IgD-negative memory B cell (primary cell): ENCODE measurements around the gene RBFOX2. TPM values are rescaled to one million over a fixed set of nuclear protein-coding genes. Genes with fewer than 3 reads are reported as not detected.

Experiments used
- H3K27ac Mint-ChIP-seq, 3 donors: one replicate each; pipeline ENCODE4 v1.8.0; 2020 to 2022; ENCODE audit warnings: mild to moderate bottlenecking in 3 of 3, mixed read lengths in 3 of 3, moderate library complexity in 1 of 3
- H3K27me3 Mint-ChIP-seq: one replicate; pipeline ENCODE4 v1.8.0; 2021; ENCODE audit warnings: mixed read lengths
- H3K36me3 Mint-ChIP-seq: one replicate; pipeline ENCODE4 v1.8.0; 2020; ENCODE audit warnings: mild to moderate bottlenecking, mixed read lengths
- H3K4me1 Mint-ChIP-seq, 3 donors: one replicate each; pipeline ENCODE4 v1.8.0; 2020 to 2022; ENCODE audit warnings: mixed read lengths in 3 of 3, mild to moderate bottlenecking in 1 of 3
- H3K4me3 Mint-ChIP-seq, 4 donors: one replicate each; pipeline ENCODE4 v1.8.0; 2020 to 2022; ENCODE audit warnings: mild to moderate bottlenecking in 4 of 4, mixed read lengths in 4 of 4, moderate library complexity in 3 of 4
- H3K9me3 Mint-ChIP-seq, 3 donors: one replicate each; pipeline ENCODE4 v1.8.0; 2020 to 2021; ENCODE audit warnings: mixed read lengths in 3 of 3, mild to moderate bottlenecking in 1 of 3
- polyA plus RNA-seq: library from polyadenylated mRNA; unstranded; fragments of 300-500 nt; fragmentation: Illumina TruSeq; gene quantifications from one replicate; pipeline ENCODE4 v1.2.3, GENCODE V29; 2021

RBFOX2 gene
- polyA plus RNA-seq, 1 donor from 2014 or later = not detected

DNA sequence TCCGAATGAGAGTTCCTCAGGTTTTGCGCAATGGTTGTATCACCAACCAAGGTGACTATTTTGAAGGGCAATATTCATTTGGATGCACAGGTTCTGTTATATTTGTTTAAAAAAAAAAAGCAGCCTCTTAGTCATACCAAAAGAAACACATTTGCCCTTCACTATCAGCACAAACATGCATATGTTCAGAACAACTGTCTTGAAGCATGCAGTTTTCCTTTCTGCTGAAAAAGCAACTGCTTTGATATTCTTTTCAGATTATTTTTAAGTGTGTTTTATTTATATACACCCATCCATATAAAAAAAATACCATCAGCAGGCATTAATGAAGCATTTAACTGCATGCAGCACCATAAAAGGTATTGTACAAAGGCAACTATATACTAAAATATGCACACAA lies 67.8 kb downstream of the RBFOX2 start:
- Mint-ChIP-seq H3K36me3 (no peaks in the 10 kb centered on the region), H3K4me3 (no peak overlapping the region), H3K27ac (no peak overlapping the region), H3K27me3 (peaks cover 13% of the 10 kb centered on the region), H3K4me1 (no peaks in the 10 kb centered on the region), H3K9me3 (no peaks in the 10 kb centered on the region)

GRCh38 chr22:35959121-35959800 lies 69.4 kb downstream of the RBFOX2 start:
- no peak overlapping the region for H3K4me3 Mint-ChIP-seq
- H3K36me3 Mint-ChIP-seq = no peaks in the 10 kb centered on the region
- no peak overlapping the region for H3K27ac Mint-ChIP-seq
- no peaks in the 10 kb centered on the region for H3K9me3 Mint-ChIP-seq
- peaks cover 13% of the 10 kb centered on the region for H3K27me3 Mint-ChIP-seq
- H3K4me1 Mint-ChIP-seq = no peaks in the 10 kb centered on the region

DNA sequence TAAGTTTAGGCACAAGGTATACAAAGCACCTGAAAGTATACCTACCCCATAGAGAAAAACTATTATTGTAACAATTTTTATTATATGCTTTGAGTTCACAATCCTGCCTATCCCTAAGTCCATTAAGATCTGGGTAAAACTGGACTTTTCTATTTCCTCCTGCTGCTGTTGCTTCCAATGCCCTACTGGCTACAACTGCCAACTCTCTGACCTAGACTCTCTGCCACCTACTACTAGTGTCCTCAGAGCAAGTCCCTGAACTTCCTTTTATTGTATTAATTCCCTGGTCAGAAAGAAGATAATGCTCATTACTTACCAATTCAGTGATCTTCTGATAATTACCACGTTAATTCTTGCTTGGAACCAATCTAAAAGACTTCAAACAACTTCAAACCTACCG lies 70.3 kb downstream of the RBFOX2 start:
- no peaks in the 10 kb centered on the region for H3K9me3 Mint-ChIP-seq
- H3K27ac Mint-ChIP-seq = no peak overlapping the region
- H3K4me3 Mint-ChIP-seq = no peak overlapping the region
- H3K4me1 Mint-ChIP-seq = no peaks in the 10 kb centered on the region
- peaks cover 13% of the 10 kb centered on the region for H3K27me3 Mint-ChIP-seq
- no peaks in the 10 kb centered on the region for H3K36me3 Mint-ChIP-seq

GRCh38 chr22:35957589-35957988 lies 71.0 kb downstream of the RBFOX2 start:
- H3K9me3 Mint-ChIP-seq = no peaks in the 10 kb centered on the region
- H3K36me3 Mint-ChIP-seq = no peaks in the 10 kb centered on the region
- no peaks in the 10 kb centered on the region for H3K4me1 Mint-ChIP-seq
- H3K27ac Mint-ChIP-seq = no peak overlapping the region
- no peak overlapping the region for H3K4me3 Mint-ChIP-seq
- peaks cover 13% of the 10 kb centered on the region for H3K27me3 Mint-ChIP-seq

DNA sequence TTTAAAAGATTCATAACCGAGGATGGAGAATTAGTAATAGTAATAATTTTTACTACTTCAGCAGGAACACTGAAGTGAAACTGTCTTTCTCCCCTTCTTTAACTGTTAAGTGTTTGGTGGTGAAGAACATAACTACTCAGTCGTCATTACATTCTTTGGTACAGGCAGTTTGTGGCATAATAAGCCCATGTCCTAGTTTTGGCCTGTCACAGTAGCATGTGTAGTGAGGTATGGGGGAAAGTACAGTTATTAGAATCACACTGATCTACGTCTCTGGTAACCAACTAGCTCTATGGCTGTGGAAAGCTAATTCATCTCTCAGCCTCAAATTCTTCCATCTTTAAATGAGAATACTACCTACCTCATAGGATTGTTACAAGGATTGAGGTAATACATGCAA lies 71.8 kb downstream of the RBFOX2 start:
- Mint-ChIP-seq H3K36me3 (no peaks in the 10 kb centered on the region), H3K4me3 (no peak overlapping the region), H3K27me3 (peaks cover 13% of the 10 kb centered on the region), H3K4me1 (no peaks in the 10 kb centered on the region), H3K27ac (no peak overlapping the region), H3K9me3 (no peaks in the 10 kb centered on the region)

DNA sequence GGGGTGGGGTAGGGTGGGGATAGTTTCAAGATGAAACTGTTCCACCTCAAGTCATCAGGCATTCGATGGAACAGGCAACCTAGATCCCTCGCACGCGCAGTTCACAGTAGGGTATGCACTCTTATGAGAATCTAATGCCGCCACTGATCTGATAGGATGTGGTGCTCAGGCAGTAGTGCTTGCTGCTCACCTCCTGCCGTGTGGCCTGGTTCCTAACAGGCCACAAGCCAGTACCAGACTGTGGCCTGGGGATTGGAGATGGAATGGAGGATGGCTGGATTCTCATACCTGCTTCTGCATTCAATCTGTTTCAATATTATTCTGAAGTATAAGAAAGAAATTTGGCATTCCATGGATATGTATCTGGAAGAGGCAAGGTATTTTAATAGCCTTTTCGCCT lies 73.1 kb downstream of the RBFOX2 start:
- H3K9me3 Mint-ChIP-seq = no peaks in the 10 kb centered on the region
- peaks cover 9% of the 10 kb centered on the region for H3K27me3 Mint-ChIP-seq
- H3K4me1 Mint-ChIP-seq = no peaks in the 10 kb centered on the region
- no peak overlapping the region for H3K27ac Mint-ChIP-seq
- H3K36me3 Mint-ChIP-seq = no peaks in the 10 kb centered on the region
- no peak overlapping the region for H3K4me3 Mint-ChIP-seq

GRCh38 chr22:35952576-35952975 lies 76.0 kb downstream of the RBFOX2 start:
- Mint-ChIP-seq H3K27me3 (peaks cover 4% of the 10 kb centered on the region), H3K4me3 (no peak overlapping the region), H3K36me3 (no peaks in the 10 kb centered on the region), H3K27ac (no peak overlapping the region), H3K9me3 (no peaks in the 10 kb centered on the region), H3K4me1 (no peaks in the 10 kb centered on the region)

DNA sequence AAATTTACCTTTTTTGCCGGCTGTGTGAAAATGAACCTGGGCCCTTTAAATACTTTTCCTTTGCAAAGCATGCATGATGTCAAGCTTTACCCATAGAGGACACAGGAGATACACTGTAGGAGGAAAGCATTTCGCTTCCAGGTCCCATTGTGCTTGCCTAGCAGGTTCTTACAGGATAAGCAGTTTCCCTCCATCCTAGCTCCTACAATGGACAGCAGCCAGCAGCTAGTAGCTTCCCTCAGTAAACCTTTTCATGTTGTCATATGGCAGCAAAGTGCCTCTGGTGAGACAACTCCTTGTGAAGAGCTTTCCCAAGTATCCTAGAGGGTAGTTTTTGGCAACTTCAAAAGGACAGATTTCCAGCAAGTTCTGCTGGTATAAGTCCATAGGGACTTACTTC lies 78.4 kb downstream of the RBFOX2 start:
- Mint-ChIP-seq H3K27me3 (peaks cover 4% of the 10 kb centered on the region), H3K27ac (no peak overlapping the region), H3K36me3 (no peaks in the 10 kb centered on the region), H3K4me3 (no peak overlapping the region), H3K4me1 (no peaks in the 10 kb centered on the region), H3K9me3 (no peaks in the 10 kb centered on the region)

DNA sequence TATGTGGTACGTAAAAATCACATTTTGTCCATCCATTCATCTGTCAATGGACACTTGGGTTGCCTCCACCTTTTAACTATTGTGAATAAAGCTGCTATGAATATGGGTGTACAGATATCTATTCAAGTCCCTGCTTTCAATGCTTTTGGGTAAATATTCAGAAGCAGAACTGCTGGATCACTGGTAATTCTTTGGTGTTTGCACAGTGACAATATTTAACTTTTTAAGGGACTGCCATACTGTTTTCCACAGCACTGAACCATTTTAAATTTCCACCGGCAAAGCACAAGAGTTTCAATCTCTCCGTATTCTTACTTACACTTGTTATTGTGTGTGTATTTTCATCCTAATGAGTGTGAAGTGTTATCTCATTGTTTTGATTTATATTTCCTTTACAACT lies 79.4 kb downstream of the RBFOX2 start:
- no peaks in the 10 kb centered on the region for H3K4me1 Mint-ChIP-seq
- H3K36me3 Mint-ChIP-seq = no peaks in the 10 kb centered on the region
- no peaks in the 10 kb centered on the region for H3K9me3 Mint-ChIP-seq
- H3K27me3 Mint-ChIP-seq = peaks cover 10% of the 10 kb centered on the region
- no peak overlapping the region for H3K27ac Mint-ChIP-seq
- no peak overlapping the region for H3K4me3 Mint-ChIP-seq

GRCh38 chr22:35947794-35948425 lies 80.7 kb downstream of the RBFOX2 start:
- Mint-ChIP-seq H3K4me1 (no peaks in the 10 kb centered on the region), H3K9me3 (no peaks in the 10 kb centered on the region), H3K4me3 (no peak overlapping the region), H3K27me3 (peaks cover 10% of the 10 kb centered on the region), H3K27ac (no peak overlapping the region), H3K36me3 (no peaks in the 10 kb centered on the region)

DNA sequence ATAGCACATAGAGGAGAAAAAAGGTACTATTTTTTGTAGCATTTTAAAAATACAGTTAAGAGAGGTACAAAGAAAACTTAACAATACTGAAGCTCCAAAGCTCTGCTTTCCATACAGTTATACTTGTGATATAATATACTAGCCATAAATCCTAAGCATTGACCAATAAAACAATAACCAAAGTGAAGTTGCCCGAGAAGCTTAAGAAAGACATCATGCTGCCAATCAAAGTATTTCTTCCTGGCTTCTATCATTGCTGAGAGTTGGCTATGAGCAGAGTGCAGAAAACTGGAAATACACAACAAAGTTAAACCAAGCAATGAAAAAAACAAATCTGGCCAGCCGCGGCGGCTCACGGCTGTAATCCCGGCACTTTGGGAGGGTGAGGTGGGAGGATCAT lies 84.2 kb downstream of the RBFOX2 start:
- no peaks in the 10 kb centered on the region for H3K36me3 Mint-ChIP-seq
- no peak overlapping the region for H3K27ac Mint-ChIP-seq
- H3K27me3 Mint-ChIP-seq = peaks cover 11% of the 10 kb centered on the region
- no peaks in the 10 kb centered on the region for H3K4me1 Mint-ChIP-seq
- no peaks in the 10 kb centered on the region for H3K9me3 Mint-ChIP-seq
- no peak overlapping the region for H3K4me3 Mint-ChIP-seq

DNA sequence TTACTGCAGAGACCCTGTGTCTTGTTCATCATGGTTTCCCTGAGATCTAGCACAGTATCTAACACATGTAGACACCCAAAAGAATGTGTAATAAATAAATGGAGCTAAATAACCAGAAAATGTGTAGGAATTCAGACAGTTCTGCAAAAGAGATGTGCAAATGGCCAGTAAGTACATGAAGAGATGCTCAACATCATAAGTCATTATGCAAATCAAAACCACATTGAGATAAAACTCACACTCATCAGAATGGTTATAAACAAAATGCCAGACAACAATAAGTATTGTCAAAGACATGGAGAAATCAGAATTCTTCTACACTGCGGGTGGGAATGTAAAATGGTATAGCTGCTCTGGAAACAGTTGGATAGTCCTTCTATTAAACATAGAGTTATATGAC lies 88.5 kb downstream of the RBFOX2 start:
- Mint-ChIP-seq H3K4me1 (no peaks in the 10 kb centered on the region), H3K4me3 (no peak overlapping the region), H3K27me3 (peaks cover 15% of the 10 kb centered on the region), H3K9me3 (no peaks in the 10 kb centered on the region), H3K36me3 (no peaks in the 10 kb centered on the region), H3K27ac (no peak overlapping the region)

DNA sequence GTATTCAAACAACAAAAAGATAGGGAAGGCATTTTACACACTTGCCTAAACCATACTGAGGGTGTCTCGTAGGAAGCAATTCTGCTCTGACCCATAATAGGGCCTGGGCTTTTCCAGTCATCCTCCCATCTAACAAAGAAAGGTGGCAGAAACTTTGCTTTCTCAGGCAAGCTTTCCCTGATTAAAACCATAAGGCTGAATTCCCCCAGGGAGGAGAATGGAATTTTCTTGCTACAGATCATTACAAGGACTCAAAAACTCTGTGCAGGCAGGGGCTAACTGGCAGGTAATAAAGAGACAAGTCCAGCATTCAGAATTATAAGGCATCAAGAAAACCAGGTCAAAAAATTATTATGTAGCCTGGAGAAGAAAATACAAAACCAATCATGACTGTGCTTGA lies 90.4 kb downstream of the RBFOX2 start:
- peaks cover 1% of the 10 kb centered on the region for H3K36me3 Mint-ChIP-seq
- peak overlapping the region in 1 of 3 donors; percentile 40 for H3K27ac Mint-ChIP-seq
- no peaks in the 10 kb centered on the region for H3K9me3 Mint-ChIP-seq
- no peaks in the 10 kb centered on the region for H3K4me1 Mint-ChIP-seq
- no peak overlapping the region for H3K4me3 Mint-ChIP-seq
- H3K27me3 Mint-ChIP-seq = peaks cover 9% of the 10 kb centered on the region

DNA sequence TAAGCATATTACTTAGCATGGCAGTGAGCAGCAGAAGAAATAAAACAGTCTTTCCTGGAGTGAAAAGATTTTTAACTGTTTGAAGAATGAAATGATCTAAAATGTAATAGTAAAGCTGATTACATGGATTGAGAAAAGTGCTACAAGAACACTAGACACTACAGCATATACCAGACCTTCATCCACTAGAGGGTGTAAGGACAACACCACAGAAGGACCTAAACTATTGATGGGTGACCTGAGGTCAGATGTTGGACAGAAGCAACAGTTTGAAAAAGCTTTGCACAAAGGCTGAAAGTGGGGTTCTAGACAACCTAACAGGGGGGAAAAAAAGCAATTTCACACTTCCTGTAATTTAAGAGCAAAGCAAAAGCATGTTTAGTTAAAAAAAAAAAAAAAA lies 97.7 kb downstream of the RBFOX2 start:
- Mint-ChIP-seq H3K27ac (no peak overlapping the region), H3K9me3 (no peaks in the 10 kb centered on the region), H3K4me3 (no peak overlapping the region), H3K27me3 (peaks cover 8% of the 10 kb centered on the region), H3K36me3 (peaks cover 1% of the 10 kb centered on the region), H3K4me1 (no peaks in the 10 kb centered on the region)

DNA sequence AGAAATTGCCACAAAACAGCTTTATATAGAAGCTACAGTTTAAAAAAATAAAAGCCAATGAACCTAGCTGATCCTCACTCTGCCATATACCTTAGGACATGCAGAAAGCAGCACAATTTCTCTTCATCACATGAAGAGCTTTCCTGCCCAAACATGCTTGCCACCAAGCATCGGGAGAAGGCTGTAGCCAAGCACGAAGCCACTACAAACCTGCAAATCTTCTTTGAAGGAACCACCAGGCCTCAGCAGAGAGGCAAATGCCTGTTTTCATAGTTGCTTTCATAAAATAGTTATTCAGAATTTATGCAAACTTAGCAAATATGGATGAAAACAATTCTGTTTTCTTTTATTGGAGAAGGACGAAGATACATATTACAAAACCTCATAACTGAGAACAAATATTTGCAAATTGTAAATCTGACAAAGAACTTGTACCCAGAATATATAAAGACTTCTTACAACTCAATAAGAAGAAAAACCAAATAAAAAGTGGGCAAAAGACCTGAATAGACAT lies 100.3 kb downstream of the RBFOX2 start:
- H3K27ac Mint-ChIP-seq = no peak overlapping the region
- no peaks in the 10 kb centered on the region for H3K4me1 Mint-ChIP-seq
- H3K27me3 Mint-ChIP-seq = peaks cover 8% of the 10 kb centered on the region
- H3K4me3 Mint-ChIP-seq = no peak overlapping the region
- H3K9me3 Mint-ChIP-seq = no peaks in the 10 kb centered on the region
- H3K36me3 Mint-ChIP-seq = no peaks in the 10 kb centered on the region

DNA sequence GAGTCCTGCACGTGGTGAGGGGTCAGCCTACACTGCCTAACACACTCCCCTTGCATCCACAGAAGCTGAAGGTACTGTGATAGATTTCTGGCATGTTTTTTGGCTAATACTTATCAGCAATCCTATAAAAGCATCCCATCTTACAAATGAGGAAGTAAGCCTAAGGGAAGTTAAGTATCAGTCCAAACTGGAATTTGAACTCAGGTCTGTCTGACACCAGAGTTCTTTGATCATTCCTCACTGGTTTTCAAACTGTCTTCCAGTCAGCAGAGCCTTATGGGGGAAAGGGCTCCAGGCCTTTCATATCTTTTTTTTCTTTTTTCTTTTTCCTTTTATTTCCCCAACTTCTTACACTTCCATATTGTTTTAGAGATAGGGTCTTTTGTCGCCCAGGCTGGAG lies 105.6 kb downstream of the RBFOX2 start:
- Mint-ChIP-seq H3K9me3 (no peaks in the 10 kb centered on the region), H3K27ac (no peak overlapping the region), H3K36me3 (no peaks in the 10 kb centered on the region), H3K4me3 (no peak overlapping the region), H3K27me3 (peaks cover 6% of the 10 kb centered on the region), H3K4me1 (no peaks in the 10 kb centered on the region)
